HG03060 (cell line): ENCODE measurements around the gene CYYR1.
"Not testable (repeated sequence)": the region's sequence is repeated elsewhere in the genome, so short reads cannot be mapped to it uniquely, and the experiment has no call there.

ENCODE experiments used
- ATAC-seq: cut with Tn5 transposase; IDR thresholded peaks from one replicate; pipeline ENCODE4 v1.9.1; 2021; ENCODE audit warnings: low read depth, moderate number of reproducible peaks; ENCODE audit not compliant: unreplicated experiment

CYYR1 gene

DNA sequence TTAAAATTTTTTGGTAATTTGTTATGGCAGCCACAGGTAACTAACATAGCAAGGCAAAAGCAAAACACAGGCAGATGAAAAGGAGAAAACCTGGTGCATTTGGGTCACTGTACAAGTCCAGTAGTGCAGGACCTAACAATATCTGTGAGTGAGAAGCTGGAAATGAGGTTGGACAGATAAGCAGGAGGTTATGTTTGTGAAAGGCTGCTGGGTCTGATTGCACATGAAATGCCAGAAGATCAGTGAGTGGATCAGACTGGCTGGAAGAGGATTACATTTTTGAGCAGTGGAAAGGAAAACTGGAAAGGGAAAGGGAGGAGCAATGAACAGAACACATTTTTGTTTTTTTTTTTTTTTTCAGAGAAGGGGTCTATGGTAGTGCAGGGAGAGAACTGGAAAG lies 73.6 kb downstream of the CYYR1 start:
- no peak for ATAC-seq

DNA sequence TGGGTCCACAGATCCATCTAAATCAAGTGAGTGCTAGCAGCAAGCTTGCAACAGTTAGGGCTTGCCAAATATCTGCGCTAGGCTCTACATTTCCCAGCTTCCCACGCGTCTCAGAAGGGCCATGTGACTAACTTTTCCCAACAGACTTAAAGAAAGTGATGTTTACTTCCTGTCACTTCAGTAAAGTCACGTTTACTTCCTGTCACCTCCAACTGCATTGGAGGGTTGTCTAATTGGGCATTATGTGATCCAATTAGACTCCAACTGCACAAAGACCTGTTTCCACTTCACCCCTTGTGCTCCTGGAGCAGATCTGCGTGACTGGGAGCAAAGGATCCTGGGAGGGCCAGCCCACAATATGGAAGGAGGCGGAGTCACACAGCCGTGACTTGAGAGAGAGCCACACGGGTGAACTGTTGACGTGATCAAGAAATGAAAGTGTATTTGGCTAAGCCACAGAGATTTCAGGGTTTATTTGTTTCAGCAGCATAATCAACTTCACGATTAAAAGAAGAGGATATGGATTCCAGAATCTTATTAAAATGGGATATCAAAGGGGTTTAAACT lies 77.7 kb downstream of the CYYR1 start:
- no peak for ATAC-seq

DNA sequence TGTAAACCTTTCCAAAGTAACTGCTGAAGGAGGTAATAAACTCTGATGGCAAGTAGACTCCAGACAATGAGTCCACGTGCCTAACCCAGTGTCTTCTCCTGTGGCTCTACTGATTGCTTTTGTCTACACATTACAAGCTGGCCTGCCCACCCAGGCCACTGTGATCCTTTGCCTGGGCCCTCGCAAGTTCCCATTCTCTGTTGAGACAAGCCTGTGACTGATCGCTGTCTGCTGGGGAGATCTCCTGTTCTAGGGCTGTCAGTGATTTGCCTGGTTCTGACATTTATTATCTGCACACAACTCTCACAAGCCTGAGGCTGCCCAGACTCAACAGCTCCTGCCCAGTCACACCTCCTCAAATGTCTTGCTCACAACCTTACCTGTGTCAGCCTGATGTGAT lies 81.4 kb downstream of the CYYR1 start:
- ATAC-seq, result no peak

DNA sequence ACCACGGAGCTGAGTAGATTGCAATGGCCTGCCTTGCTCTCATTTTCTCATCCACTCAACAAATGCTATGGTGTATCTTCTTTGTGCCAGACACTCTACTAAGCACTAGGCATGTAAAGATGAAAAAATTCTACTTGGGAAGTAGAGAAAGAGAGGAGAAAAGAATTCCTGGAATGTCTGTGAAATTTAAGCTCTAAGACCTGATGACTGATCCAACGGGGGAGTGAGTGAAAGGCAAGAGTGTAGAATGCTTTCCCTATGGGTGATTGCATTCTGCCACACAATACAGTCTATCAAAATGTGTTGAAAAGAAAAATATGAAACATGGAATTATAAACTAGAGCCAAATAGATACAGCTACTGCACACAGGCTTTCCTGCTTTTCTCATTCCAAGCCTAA lies 82.3 kb downstream of the CYYR1 start:
- ATAC-seq, result no peak

DNA sequence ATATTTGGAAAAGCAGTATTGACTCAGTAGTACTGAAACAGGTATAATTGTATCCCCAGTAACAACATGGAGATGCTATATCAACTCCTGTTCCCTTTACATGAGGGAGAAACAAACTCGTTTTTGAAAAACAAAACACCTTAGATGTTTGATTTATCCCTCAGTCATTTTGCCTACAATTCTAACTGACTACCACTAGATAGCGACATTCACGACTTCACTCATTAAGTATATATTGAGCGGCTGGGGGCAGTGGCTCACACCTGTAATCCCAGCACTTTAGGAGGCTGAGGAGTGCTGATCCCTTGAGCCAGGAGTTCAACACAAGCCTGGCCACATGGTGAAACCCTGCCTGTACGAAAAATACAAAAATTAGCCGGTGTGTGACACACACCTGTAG lies 83.3 kb downstream of the CYYR1 start:
- ATAC-seq, result no peak

DNA sequence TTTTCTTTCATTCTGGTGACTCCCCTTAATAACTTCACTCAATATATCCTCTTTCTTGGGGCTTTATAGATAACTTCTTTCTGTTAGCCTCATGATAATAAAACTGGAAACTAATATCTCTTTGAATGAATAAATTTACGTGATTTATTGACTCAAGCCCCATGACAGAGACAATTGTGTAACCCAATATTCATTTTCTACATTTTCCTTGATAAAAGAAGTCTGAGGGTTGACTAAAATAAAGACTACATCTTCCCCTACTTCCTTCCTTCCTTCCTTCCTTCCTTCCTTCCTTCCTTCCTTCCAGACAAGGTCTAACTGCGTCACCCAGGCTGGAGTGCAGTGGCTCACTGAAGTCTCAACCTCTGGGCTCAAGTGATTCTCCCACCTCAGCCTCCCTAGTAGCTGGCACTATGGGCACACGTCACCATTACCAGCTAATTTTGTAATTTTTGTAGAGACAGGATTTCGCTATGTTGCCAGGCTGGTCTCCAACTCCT lies 85.1 kb downstream of the CYYR1 start:
- no peak for ATAC-seq

DNA sequence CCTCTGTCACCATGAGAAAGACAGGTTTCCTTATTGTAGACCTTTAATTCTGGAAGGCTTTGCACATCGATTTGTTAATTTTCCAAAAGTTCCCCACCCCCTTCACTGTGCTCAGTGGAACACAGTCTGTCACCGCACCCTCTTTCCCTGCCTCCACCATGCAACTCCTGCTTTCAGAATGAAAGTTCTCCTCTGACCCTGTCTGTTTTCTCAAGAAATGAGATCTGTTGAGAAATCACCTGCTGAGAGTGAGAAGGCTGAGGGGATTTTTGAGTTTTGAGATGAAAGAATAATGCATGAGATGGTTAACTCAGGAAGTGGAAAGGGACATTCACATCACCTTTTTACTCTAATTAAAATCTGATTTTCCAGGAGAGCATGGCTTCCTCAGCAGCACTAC lies 99.6 kb downstream of the CYYR1 start:
- ATAC-seq, result no peak

DNA sequence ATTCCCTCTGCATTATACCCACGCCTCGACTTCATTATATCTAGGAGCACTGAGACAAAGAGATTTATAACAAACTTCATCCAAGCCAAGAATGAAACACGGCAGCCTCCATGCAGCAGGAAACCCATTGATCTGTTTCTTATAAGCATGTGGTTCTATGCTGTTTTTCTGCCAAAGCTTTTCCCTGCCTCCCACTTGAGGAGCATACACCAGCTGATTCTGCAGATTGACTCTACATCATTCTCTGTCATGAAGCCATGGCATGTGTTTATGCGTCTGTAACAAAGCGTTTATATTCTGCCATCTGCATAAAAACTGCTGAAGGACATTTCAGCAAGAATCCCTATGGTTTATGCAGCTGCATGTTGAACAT lies 102.0 kb downstream of the CYYR1 start:
- no peak for ATAC-seq

DNA sequence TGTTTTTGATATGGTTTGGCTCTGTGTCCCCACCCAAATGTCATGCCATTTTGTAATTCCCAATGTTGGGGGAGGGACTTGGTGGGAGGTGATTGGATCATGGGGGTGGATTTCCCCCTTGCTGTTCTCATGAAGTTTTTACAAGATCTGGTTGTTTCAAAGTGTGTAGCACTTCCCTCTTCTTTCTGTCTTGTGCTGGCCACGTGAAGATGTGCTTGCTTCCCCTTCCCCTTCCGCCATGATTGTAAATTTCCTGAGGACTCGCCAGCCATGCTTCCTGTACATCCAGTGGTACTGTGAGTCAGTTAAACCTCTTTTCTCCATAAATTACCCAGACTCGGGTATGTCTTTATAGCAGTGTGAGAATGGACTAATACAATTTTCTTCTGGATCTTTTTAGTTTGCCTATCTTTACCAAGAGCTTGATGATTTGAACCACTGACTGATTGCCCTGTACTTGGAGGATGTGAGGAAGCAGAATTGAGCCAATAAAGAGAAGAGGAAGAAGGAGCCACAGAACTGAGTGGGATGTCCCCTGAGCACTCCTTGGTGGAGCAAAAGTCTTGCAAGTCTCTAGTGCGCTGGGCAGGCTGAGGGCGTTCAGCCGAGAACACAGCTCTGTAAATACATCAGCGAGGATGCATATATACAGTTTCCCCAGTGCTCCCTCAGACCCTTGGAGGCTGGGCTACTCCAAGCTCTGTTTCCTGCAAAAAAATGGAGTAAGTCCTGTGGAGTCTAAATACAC lies 102.6 kb downstream of the CYYR1 start:
- ATAC-seq, result no peak

DNA sequence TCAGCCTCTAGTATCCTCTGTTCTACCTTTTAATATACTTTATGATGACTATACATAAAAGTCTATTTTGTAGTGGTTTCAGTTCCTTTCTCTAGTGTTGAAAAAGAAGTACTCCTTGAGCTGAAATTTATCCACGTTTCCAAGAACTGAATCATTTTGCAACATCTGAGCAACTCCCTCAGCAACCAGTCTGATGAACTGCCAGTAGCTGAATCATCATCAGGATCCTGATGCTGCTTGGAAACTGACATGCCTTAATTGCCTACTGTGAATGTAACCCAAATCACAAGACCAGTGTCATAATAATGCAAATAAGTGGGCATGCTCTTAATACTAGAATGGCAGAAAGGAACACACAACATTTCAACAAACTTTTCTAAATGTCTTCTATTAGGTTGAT lies 103.3 kb downstream of the CYYR1 start:
- no peak for ATAC-seq

DNA sequence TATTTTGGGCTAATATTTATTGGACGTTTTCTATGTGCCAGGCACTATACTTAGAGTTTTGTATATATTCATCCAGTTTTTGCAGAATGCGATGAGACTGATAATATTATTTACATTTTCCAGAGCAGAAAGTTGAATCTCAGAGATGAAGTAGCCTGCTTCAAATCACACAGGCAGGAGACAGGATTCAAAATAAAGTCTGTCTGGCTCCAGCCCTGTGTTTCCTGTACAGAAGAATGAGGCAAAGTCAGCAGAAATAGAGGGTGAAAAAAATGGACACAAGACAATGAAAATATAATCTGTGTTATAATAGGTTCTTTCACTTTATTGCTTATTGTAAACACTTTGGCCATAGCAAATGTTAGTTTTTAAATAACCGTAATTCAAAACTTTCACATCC lies 107.2 kb downstream of the CYYR1 start:
- ATAC-seq, result no peak

DNA sequence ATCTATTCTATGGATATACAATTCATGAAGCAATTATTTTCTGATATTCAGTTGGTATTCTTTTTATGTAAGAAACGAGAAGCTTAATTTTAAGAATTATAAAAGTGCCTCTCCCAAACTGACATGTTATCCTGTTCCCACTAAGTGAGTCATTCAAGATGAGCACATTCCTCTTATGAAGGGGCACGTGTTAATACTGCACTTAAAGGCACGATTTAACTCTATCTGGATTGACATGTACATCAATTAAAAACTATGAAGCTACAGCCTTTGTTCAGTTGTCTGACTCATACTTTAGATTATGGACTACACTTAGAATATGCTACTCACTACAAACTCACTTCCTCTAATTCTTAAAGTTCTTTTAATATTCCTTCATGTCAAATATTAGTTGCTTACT lies 111.6 kb downstream of the CYYR1 start:
- no peak for ATAC-seq

DNA sequence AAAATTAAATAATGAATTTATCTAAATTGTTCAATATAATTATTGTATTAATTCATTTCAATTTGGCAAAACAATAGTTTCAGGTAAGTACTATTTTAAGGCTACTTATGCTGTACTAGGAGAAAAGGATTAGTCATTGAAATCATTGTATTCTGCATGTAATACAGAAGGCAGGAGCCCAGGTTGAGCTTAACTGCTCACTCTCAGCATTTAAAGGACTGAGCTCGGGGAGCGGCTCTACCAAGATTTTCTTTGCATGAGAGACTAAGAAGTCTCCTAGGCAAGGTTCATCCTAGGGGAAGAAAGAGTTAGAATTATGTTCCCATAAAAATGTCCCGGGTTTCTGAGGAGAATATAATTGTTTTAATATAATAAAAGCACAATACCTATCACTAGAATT lies 112.5 kb downstream of the CYYR1 start:
- no peak for ATAC-seq

DNA sequence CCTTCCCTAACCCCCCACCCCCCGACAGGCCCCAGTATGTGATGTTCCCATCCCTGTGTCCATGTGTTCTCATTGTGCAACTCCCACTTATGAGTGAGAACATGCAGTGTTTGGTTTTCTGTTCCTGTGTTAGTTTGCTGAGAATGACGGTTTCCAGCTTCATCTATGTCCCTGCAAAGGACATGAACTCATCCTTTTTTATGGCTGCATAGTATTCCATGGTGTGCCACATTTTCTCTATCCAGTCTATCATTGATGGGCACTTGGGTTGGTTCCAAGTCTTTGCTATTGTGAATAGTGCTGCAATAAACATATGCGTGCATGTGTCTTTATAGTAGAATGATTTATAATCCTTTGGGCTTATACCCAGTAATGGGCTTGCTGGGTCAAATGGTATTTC lies 114.2 kb downstream of the CYYR1 start:
- not testable (repeated sequence) for ATAC-seq

DNA sequence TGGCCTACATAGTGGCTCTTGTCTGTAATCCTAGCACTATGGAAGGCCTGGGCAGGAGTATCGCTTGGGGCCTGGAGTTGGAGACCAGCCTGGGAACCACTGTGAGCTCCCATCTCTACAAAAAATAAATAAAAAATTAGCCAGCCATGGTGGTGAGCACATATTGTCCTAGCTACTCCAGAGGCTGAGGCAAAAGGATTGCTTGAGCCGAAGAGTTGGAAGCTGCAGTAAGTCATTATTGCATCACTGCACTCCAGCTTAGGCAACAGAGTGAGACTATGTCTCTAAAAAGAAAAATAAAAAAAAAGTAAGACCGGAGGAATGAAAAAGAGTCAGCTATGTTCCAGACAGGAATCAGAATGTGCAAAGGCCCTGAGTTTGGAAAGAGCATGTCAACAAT lies 115.3 kb downstream of the CYYR1 start:
- ATAC-seq, result no peak

DNA sequence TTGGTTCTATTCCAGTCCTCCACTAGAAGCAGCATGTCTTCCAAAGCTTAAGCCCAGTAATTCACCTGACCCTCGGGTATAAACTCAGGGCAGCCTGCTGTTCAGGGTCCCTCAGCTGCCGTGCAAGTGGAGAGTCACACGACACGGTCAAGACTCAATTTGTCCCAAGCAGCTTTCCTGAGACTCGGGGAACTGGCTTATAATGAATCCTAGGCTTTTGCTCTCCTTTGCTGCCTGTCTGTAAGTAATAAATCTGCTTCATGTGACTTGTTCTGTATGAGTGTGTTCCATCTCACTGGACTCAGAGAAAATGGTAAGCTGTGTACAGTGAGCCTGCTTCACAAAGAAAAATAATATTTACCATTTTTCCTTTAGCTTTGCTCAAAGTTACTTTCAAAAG lies 119.8 kb downstream of the CYYR1 start:
- no peak for ATAC-seq

DNA sequence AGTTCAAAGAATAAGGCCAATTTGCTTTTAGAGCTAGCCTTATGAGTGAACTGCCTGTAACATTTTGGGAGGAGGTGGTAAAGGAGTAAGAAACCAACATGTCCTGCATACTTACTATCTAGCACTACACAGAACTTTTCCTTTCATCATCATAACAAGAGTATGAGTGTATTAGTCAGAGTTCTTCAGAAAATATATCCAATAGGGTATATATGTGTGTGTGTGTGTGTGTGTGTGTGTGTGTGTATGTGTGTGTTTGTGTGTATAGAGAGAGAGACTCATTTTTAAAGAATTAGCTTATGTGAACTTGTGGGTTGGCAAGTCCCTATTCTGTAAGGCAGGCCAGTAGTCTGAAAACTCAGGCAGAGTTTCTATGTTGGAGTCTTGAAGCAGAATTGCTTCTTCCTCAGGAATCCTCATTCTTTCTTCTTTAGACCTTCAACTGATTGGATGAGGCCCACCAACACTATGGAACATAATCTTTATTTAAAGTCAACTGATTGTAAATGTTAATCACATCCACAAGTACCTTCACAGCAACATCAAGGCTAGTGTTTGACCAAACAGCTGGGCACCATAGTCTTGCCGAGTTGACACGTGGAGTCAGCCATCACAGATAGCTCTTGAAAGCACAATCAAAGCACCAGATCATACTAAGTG lies 121.9 kb downstream of the CYYR1 start:
- ATAC-seq, result no peak

DNA sequence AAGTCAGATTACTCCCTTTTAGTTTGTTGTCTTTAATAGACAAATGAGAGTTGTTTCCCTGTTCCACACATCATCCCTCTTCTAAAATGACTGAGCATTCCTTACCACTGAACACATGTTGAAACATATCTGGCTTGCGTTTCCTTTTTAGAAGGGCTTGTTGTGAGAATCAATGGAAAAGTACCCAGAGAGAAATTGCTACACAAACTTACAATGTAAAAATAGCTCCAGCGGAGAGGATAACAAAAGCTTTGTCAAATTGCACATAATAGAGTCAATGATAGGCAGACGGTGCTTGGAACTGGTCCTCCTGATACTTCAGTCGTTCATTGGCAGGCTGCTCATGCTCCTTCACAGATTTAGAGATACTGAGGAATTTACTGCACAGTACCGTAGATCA lies 123.9 kb downstream of the CYYR1 start:
- ATAC-seq, result no peak

DNA sequence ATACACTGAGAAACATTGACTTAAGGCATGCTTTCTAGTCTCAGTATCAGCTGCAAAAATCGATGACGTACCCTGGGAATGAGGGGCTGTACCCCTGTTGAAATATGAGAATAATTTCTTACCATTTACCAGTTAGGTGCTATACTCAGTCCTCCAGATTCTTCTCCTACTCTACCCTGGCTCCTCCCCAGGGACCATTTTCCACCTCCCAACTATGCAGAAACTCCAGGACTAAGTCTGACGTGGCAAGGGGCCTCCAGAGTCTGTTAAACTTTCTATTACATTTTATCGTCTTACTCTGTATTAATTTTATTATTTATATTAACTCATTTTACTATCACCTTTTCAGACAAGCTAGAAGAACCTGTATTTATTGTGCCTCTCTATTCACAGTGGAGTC lies 124.3 kb downstream of the CYYR1 start:
- no peak for ATAC-seq

DNA sequence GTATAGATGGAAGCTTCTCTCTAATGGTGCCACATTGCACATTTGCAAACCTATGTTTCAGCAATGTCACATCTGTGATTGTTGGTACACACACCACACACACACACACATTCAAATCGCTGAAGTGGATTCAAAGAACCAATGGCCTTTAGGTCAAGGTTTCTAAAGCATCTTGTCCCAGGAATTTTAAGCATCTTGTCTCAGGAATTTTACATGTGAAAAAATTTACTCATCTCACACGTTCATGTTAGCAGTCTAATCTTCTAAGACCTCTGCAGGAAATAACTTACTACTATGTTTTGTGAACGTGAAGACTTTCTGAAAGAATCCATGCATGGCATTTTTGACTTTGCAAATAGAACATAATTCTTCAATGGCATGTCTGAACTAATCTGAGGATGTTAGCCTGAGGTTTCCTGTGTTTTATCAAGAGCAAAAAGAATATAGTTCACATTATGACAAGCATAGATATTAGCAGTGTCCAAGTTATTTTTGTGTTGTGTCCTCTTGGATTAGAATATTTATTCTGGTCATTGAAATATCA lies 125.1 kb downstream of the CYYR1 start:
- no peak for ATAC-seq

DNA sequence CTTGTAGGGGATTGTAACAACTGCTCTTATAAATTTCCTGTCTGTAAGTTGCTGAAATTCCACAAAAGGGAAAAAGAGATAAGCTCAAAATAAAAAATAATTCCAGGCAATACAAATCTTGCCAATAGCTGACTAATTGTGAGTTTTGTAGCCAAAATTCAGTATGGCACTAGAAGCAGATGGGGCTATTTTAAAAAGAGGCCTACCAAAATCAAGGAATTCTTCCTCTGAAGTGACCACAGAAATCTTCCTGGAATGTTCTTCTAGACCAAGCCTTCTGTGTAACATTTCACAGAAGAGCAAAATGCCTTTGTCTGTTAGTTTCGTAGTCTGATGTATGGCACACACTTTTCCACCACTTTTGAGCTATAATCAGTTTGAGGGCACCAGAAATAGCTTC lies 127.6 kb downstream of the CYYR1 start:
- ATAC-seq, result no peak

DNA sequence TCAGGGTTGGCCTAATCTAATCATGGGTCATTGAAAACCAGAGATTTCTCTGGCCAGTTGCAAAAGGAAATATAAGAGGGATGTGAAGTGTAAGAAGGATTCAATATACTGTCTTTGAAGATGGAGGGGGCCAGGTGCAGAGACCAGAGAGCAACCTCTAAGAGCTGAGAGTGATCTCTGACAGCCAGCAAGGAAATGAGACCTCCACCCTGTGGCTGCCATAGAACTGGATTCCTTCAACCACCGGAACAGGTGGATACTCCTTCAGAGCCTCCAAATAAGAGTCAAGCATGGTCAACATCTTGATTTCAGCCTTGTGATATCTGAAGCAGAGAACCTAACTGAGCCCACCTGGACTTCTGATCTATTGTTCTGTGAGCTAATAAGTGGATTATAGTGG lies 128.4 kb downstream of the CYYR1 start:
- ATAC-seq, result no peak
